ENCODE measurements around the gene HMGA1.
"Not testable (repeated sequence)": the region's sequence is repeated elsewhere in the genome, so short reads cannot be mapped to it uniquely, and the experiment has no call there.

Gene HMGA1

GRCh38 chr6:34240329-34241248, 3.9 kb downstream of the HMGA1 start:
- no peak for DNase-seq (ENCODE audit: low spot score)

- DNase-seq (ENCODE audit: low spot score), result no peak
Measured at GRCh38 chr6:34241351-34242215, 4.9 kb downstream of the HMGA1 start.

- DNase-seq (ENCODE audit: low spot score), result no peak
Measured at GRCh38 chr6:34242252-34243130, 5.8 kb downstream of the HMGA1 start.

DNA sequence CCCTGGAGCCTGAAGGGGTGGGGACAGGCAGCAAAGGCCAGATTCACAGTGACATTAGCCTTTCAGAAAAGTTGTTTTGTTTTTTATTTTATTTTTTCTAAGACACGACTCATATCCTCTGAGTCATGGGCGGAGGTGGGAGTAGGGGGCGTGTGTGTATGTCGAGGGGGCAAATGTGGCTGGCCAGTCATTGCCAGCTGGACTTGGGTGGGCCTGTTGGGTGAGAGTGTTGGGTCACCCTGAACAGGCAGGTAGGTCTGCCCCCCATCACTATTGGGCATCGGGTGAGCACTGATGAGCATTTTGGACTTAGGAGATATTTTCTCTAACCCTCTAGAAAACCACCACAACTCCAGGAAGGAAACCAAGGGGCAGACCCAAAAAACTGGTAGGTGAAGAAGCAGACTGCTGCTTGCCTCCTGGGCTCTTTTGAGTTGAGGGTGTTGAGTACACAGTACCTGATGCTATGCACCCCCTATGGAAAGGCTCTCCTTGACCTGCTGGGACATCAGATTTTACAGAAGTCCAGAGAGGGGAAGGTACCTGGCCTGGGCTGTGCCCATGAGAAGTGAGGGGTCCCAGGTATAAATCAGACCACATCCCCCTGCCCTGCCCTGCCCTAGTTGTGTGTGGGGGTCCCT, 6.6 kb downstream of the HMGA1 start:
- no peak for DNase-seq (ENCODE audit: low spot score)

DNA sequence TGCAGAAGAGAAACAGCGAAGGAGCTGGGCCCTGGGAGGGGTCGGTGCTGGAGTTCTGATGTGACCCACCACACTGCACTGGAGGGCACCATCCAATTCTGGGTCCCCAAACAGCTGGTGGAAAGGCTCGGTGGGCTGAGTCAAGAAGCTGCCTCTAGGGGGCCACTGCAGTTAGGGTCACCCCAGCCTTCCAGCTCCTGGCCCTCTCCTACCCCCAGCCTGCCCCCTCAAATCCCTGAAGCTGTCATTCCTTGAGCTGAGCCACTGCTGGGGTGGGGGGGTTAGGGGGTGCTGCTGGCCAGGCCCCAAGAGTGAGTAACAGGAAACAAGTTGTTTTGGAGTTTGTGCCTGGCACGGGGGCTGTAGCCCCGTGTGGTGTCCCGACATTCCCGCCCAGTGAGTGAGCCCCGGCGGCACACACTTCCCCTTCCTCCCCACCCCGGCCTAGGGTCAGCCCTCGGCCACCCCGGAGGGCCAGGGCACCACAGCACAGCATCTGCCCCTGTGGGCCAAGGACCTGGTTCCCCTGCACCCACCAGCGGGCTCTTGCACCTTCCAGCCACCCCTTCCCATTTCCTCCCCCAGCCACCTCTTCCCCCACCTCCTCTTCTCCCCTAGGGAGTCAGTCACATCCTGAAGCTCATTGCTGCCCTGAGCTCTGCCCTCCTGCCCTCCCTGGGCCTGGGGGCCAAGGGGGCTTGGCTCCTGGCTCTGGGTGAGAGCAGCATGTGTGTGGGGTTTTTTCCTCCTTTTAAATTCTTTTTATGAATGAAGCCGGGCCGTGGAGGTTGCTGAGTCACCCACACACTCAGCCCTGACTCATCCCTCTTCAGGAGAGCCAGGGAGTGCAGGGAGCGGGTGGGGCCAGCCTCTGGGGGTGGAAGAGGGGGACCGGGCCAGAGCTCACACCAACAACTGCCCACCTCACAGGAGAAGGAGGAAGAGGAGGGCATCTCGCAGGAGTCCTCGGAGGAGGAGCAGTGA, 7.5 kb downstream of the HMGA1 start:
- DNase-seq (ENCODE audit: low spot score), result peak; percentile 67

DNA sequence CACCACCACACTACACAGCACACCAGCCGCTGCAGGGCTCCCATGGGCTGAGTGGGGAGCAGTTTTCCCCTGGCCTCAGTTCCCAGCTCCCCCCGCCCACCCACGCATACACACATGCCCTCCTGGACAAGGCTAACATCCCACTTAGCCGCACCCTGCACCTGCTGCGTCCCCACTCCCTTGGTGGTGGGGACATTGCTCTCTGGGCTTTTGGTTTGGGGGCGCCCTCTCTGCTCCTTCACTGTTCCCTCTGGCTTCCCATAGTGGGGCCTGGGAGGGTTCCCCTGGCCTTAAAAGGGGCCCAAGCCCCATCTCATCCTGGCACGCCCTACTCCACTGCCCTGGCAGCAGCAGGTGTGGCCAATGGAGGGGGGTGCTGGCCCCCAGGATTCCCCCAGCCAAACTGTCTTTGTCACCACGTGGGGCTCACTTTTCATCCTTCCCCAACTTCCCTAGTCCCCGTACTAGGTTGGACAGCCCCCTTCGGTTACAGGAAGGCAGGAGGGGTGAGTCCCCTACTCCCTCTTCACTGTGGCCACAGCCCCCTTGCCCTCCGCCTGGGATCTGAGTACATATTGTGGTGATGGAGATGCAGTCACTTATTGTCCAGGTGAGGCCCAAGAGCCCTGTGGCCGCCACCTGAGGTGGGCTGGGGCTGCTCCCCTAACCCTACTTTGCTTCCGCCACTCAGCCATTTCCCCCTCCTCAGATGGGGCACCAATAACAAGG, 8.5 kb downstream of the HMGA1 start:
- DNase-seq (ENCODE audit: low spot score), result not testable (repeated sequence)

GRCh38 chr6:34245761-34246140, 9.1 kb downstream of the HMGA1 start:
- not testable (repeated sequence) for DNase-seq (ENCODE audit: low spot score)

GRCh38 chr6:34246249-34246562, 9.5 kb downstream of the HMGA1 start:
- no peak for DNase-seq (ENCODE audit: low spot score)

- peak; percentile 64 for DNase-seq (ENCODE audit: low spot score)
Measured at GRCh38 chr6:34246563-34247391, 10.1 kb downstream of the HMGA1 start.

DNA sequence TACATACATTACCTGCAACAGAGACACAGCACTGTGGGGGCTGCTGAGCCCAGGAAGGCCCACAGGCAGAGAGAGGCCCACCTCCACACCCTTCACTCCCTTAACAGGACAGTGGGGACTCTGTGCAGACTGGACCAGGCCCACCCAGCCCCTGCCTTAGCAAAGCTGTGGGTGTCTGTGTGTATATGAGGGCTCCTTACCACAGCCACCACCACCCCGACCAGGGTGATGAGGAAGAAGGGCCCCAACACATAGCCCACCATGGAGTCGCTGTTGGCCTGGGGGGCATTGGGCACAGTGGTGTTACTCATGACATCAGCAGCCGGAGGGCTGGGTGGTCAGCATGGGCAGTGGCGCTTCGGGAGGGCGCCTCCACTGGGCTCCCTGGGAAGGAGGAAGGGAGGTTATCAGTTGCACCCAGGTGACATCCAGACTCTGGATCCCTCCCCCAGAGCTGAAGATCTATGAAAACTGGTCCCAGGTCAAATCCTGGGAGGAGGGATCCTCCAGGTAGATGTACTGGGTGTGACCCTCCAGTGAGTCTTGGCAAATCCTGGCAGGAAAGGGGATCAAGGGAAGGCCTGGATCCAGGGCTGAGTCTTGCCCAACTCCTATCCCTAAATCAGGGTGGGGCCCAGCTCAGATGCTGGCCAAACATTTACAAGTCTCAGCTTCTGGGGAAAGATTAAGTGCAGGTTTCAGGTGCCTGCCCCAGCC, 11.0 kb downstream of the HMGA1 start:
- no peak for DNase-seq (ENCODE audit: low spot score)

DNA sequence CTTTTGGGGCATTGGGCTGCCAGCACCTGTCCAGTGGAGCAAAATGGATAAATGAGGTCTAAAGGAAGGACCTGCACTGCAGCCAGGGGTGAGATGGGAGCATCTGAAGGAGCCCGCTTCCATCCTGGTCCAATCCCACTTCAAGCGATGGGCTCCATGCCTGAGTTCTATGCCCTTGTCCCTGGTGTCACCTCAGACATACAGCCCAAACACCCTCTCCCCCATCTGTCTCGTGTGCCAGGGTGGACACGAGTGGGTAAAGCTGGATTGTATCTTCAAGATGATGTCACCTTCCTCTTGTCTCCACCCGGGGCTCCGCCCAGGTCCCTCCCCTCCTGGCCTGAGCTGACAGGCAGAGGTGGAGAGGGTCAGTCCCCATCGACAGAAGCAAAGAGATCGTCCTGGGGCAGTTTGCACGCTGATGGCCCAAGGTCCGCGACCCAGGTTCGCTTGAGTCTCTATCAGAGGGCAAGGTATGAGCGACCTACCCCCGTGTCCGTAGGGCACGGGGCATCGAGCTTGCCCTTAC, 11.6 kb downstream of the HMGA1 start:
- no peak for DNase-seq (ENCODE audit: low spot score)

DNA sequence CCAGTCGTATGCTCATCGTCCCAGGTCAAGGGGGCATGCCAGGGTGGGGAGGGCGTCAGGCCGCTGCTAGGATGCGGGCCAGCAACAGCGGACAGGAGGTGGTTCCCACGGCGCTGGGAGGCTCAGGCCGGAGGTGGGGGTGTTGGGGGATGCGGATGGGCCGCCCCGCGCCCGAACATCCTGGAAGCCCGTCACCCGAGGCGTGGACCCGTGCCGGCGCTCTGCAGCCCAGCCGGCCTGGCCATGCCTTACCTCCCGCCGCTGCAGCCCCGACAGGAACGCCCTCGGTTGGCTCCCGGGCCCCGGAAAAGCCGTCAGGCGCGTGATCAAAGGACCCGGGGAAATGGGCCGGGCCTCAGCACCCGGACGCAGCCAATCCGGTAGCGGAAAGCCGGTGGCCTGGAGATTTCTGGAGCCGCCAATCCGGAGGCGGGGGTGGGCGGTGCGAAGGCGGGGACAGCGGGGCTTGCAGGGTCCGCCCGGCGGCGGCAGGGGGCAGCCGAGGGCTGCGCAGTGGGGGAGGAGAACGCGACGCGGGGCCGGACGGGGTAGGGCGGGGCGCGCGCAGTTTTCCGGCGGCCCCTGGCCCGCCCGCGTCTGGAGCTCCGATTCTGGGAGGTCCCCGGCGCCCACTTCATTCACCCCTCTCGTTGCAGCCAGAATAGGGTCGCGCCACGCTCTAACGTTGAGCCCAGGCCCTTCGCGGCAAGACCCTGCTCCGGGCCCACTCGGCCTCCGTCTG, 12.2 kb downstream of the HMGA1 start, which contains the start of gene SMIM29:
Gene SMIM29, minus strand, starts transcription at position 280 of the 742 bp plus-strand sequence. CDS start 1,215 bp downstream, outside the sequence.
- peak; percentile 99 for DNase-seq (ENCODE audit: low spot score)

- DNase-seq (ENCODE audit: low spot score), result no peak
Measured at GRCh38 chr6:34249469-34250261, 13.0 kb downstream of the HMGA1 start.

DNA sequence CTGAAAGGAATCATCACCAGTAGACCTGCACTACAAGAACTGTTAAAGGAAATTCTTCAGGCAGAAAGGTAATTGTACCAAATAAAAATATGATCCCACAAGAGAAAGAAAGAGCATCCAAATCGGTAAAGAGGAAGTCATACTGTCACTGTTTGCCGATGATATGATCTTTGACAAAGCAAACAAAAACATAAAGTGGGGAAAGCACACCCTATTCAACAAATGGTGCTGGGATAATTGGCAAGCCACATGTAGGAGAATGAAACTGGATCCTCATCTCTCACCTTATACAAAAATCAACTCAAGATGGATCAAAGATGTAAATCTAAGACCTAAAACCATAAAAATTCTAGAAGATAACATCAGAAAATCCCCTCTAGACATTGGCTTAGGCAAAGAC, 15.7 kb downstream of the HMGA1 start:
- not testable (repeated sequence) for DNase-seq (ENCODE audit: low spot score)

DNA sequence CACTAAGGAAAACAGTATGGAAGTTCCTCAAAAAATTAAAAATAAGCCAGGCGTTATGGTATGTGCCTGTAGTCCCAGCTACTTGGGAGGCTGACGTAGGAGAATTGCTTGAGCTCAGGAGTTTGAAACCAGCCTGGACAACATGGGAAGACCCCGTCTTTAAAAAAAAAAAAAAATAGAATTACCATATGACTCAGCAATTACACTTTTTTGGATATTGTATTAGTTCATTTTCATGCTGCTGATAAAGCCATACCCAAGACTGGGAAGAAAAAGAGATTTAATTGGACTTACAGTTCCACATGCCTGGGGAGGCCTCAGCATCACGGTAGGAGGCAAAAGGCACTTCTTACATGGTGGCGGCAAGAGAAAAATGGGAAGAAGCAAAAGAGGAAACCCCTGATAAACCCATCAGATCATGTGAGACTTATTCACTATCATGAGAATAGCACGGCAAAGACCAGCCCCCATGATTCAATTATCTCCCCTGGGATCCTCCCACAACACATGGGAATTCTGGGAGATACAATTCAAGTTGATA, 22.9 kb downstream of the HMGA1 start:
- no peak for DNase-seq (ENCODE audit: low spot score)
